ENCODE data around the gene CCDC148. TPM values are rescaled to one million over a fixed set of nuclear protein-coding genes. Genes with fewer than 3 reads are reported as not detected.
"Not testable (repeated sequence)": the region's sequence is repeated elsewhere in the genome, so short reads cannot be mapped to it uniquely, and the experiment has no call there.

The CCDC148 gene
- total RNA-seq, 1 experiment from 2014 or later, result 2.1 TPM

- ChIA-PET CTCF (no interaction called here), POLR2A (no interaction called here)
- Mint-ChIP-seq H3K27me3 (ENCODE audit: low read depth) (no peaks in the 10 kb centered on the region), H3K4me3 (no peak overlapping the region), H3K4me1 (no peaks in the 10 kb centered on the region), H3K27ac (no peak overlapping the region), H3K36me3 (peaks cover 20% of the 10 kb centered on the region), H3K9me3 (peaks cover 25% of the 10 kb centered on the region)
- ATAC-seq (no peak), DNase-seq (ENCODE audit: low spot score) (no peak)
- TF ChIP-seq SOX15 (CRISPR knock-in tag; IDR thresholded peaks at IDR 0.05) (no peak), ATF6 (CRISPR knock-in tag; IDR thresholded peaks at IDR 0.05) (no peak), GRHL2 (CRISPR knock-in tag; IDR thresholded peaks at IDR 0.05; ENCODE audit: insufficient replicate concordance, severe bottlenecking) (no peak), KAT7 (CRISPR knock-in tag; IDR thresholded peaks at IDR 0.05; ENCODE audit: borderline replicate concordance) (no peak), FOXP4 (CRISPR knock-in tag; IDR thresholded peaks at IDR 0.05) (no peak), ZBTB21 (CRISPR knock-in tag; IDR thresholded peaks at IDR 0.05; ENCODE audit: borderline replicate concordance) (no peak), CREB1 (CRISPR knock-in tag; IDR thresholded peaks at IDR 0.05) (no peak), TCF7 (CRISPR knock-in tag; IDR thresholded peaks at IDR 0.05; ENCODE audit: low read depth) (no peak), ZNF671 (CRISPR knock-in tag; IDR thresholded peaks at IDR 0.05) (no peak), NFATC4 (CRISPR knock-in tag; IDR thresholded peaks at IDR 0.05) (no peak), ATF1 (CRISPR knock-in tag; IDR thresholded peaks at IDR 0.05) (no peak), ERG (CRISPR knock-in tag; IDR thresholded peaks at IDR 0.05) (no peak), E2F1 (CRISPR knock-in tag; IDR thresholded peaks at IDR 0.05) (no peak)
Observed at GRCh38 chr2:158337018-158337417, 119.5 kb downstream of the CCDC148 start.

- H3K4me1 Mint-ChIP-seq; CTCF ChIA-PET; ATAC-seq; POLR2A ChIA-PET; H3K27me3 Mint-ChIP-seq (ENCODE audit: low read depth); H3K27ac Mint-ChIP-seq; H3K4me3 Mint-ChIP-seq; DNase-seq (ENCODE audit: low spot score): not testable (repeated sequence)
- Mint-ChIP-seq H3K36me3 (peaks cover 33% of the 10 kb centered on the region), H3K9me3 (peaks cover 47% of the 10 kb centered on the region)
Observed at GRCh38 chr2:158331799-158332198, 124.8 kb downstream of the CCDC148 start.

- no peak overlapping the region for H3K27ac Mint-ChIP-seq
- DNase-seq (ENCODE audit: low spot score), result no peak
- POLR2A ChIA-PET, result no interaction called here
- no peak for TF ChIP-seq CREB1 (CRISPR knock-in tag; IDR thresholded peaks at IDR 0.05)
- TF ChIP-seq ZNF423 (CRISPR knock-in tag; IDR thresholded peaks at IDR 0.05), result no peak
- TF ChIP-seq MAX (CRISPR knock-in tag; IDR thresholded peaks at IDR 0.05), result no peak
- no peak for ATAC-seq
- CTCF ChIA-PET, result no interaction called here
- H3K27me3 Mint-ChIP-seq (ENCODE audit: low read depth), result no peaks in the 10 kb centered on the region; the same call in 1 of the 2 replicates
- H3K4me3 Mint-ChIP-seq, result no peak overlapping the region
- H3K4me1 Mint-ChIP-seq, result no peaks in the 10 kb centered on the region
- peaks cover 7% of the 10 kb centered on the region for H3K36me3 Mint-ChIP-seq
- peaks cover 11% of the 10 kb centered on the region for H3K9me3 Mint-ChIP-seq
Observed at GRCh38 chr2:158325782-158326340, 130.7 kb downstream of the CCDC148 start.
